DND-41 (cell line): ENCODE results near the gene HCST.

ENCODE experiments used
- ATAC-seq: fragments of 200-7000 bp; cut with Tn5 transposase; 3 replicates; pipeline ENCODE4 v1.9.1; 2021; ENCODE audit warnings: low read depth; ENCODE audit not compliant: insufficient read depth
- DNase-seq: peaks from one replicate; pipeline ENCODE4 v3.0.0-alpha.2; 2020
- H2AFZ ChIP-seq: 2 replicates; pipeline ENCODE4 v1.6.0; 2012; ENCODE audit warnings: low read depth, low read length
- H3K27ac ChIP-seq: 2 replicates; pipeline ENCODE4 v1.5.1; 2012; ENCODE audit warnings: low read length, inconsistent platforms
- H3K27me3 ChIP-seq: fragments of 200-600 bp; sonication (generic); 2 replicates; pipeline ENCODE4 v1.6.0; 2012; ENCODE audit warnings: low read length, mild to moderate bottlenecking, inconsistent platforms; ENCODE audit not compliant: insufficient read depth, poor library complexity
- H3K36me3 ChIP-seq: 2 replicates; pipeline ENCODE4 v1.5.1; 2012; ENCODE audit warnings: low read length, inconsistent platforms; ENCODE audit not compliant: insufficient read depth
- H3K4me1 ChIP-seq: 2 replicates; pipeline ENCODE4 v1.5.1; 2012; ENCODE audit warnings: mild to moderate bottlenecking, low read length; ENCODE audit not compliant: insufficient read depth
- H3K4me2 ChIP-seq: 2 replicates; pipeline ENCODE4 v1.6.0; 2012; ENCODE audit warnings: mild to moderate bottlenecking, moderate library complexity, low read length, inconsistent platforms; ENCODE audit not compliant: insufficient read depth
- H3K4me3 ChIP-seq, 2 experiments: fragments of 200-600 bp in 1 of 2; shearing (Covaris generic) in 1 of 2; 2 replicates each; pipeline ENCODE4 v1.5.1; 2012 to 2016; ENCODE audit warnings: inconsistent platforms in 2 of 2, low read length in 2 of 2, mild to moderate bottlenecking in 2 of 2, low read depth in 1 of 2, moderate library complexity in 1 of 2
- H3K79me2 ChIP-seq: 2 replicates; pipeline ENCODE4 v1.6.0; 2012; ENCODE audit warnings: low read length, inconsistent platforms; ENCODE audit not compliant: insufficient read depth
- H3K9ac ChIP-seq: 2 replicates; pipeline ENCODE4 v1.6.0; 2012; ENCODE audit warnings: low read depth, mild to moderate bottlenecking, inconsistent platforms, low read length, moderate library complexity
- H3K9me3 ChIP-seq: 2 replicates; pipeline ENCODE4 v1.5.1; 2012; ENCODE audit warnings: low read length, moderate library complexity, mild to moderate bottlenecking, inconsistent platforms; ENCODE audit not compliant: insufficient read depth, severe bottlenecking
- H4K20me1 ChIP-seq: 2 replicates; pipeline ENCODE4 v1.6.0; 2012; ENCODE audit warnings: low read length; ENCODE audit not compliant: insufficient read depth
- EZH2 ChIP-seq: IDR thresholded peaks from 3 replicates; pipeline ENCODE4 v1.6.1; 2012; ENCODE audit warnings: borderline replicate concordance, low read depth, mild to moderate bottlenecking, moderate library complexity, low read length, inconsistent platforms; ENCODE audit not compliant: severe bottlenecking
- TF ChIP-seq, protein P1 (sequence below): IDR thresholded peaks from 2 replicates; pipeline ENCODE4 v1.5.1; 2012; ENCODE audit warnings: borderline replicate concordance, low read length, moderate library complexity, mild to moderate bottlenecking; ENCODE audit not compliant: poor library complexity, severe bottlenecking; ENCODE audit errors: extremely low read depth

HCST gene

DNA sequence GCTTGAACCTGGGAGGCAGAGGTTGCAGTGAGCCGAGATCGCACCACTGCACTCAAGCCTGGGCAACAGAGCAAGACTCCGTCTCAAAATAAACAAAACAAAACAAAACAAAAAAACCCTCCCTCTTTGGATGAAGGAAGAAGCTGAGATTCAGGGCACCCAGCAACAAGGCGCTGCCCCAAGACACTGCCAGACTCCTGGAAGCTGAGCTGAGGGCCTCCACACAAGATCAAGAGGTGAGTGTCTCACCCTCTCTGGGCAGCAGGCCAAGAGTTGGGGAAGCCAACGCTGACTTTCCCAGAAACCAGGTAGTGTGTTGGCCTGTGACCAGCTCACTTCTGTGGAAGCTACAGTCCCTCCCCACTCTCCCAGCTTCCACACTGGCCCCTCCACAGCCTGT lies 9.5 kb downstream of the HCST start:
- DNase-seq = peak; percentile 22
- no peak for TF ChIP-seq EZH2
- TF ChIP-seq, protein P1, sequence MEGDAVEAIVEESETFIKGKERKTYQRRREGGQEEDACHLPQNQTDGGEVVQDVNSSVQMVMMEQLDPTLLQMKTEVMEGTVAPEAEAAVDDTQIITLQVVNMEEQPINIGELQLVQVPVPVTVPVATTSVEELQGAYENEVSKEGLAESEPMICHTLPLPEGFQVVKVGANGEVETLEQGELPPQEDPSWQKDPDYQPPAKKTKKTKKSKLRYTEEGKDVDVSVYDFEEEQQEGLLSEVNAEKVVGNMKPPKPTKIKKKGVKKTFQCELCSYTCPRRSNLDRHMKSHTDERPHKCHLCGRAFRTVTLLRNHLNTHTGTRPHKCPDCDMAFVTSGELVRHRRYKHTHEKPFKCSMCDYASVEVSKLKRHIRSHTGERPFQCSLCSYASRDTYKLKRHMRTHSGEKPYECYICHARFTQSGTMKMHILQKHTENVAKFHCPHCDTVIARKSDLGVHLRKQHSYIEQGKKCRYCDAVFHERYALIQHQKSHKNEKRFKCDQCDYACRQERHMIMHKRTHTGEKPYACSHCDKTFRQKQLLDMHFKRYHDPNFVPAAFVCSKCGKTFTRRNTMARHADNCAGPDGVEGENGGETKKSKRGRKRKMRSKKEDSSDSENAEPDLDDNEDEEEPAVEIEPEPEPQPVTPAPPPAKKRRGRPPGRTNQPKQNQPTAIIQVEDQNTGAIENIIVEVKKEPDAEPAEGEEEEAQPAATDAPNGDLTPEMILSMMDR = no peak

DNA sequence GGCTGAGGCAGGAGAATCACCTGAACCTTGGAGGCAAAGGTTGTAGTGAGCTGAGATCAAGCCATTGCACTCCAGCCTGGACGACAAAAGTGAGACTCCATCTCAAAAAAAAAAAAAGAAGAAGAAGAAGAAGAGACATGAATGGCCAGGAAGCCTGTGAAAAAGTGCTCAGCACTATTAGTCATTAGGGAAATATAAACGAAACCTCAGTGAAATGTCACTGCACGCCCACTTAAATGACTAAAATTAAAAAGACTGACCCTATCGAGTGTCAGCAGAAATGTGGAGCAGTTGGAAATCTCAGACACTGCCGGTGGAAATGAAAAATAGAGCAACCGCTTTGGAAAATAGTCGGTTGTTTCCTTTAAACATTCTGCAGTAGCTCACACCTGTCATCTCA lies 11.3 kb downstream of the HCST start:
- peaks cover 10% of the 10 kb centered on the region for H3K4me1 ChIP-seq
- H3K27me3 ChIP-seq = no peaks in the 10 kb centered on the region
- no peak overlapping the region for H3K27ac ChIP-seq
- H3K4me2 ChIP-seq = no peak overlapping the region
- no peaks in the 10 kb centered on the region for H3K9me3 ChIP-seq
- H3K4me3 ChIP-seq = no peak overlapping the region
- no peaks in the 10 kb centered on the region for H3K36me3 ChIP-seq
- no peak overlapping the region for H3K9ac ChIP-seq
- no peaks in the 10 kb centered on the region for H4K20me1 ChIP-seq
- ATAC-seq = no peak
- no peaks in the 10 kb centered on the region for H3K79me2 ChIP-seq
- no peak for DNase-seq
- no peak overlapping the region for H2AFZ ChIP-seq
- no peak for TF ChIP-seq EZH2
- TF ChIP-seq, protein P1 = no peak

More for the DNA sequence above, 9.5 kb downstream of the HCST start:
- Histone ChIP-seq H3K9ac (no peak overlapping the region), H4K20me1 (no peaks in the 10 kb centered on the region), H3K36me3 (no peaks in the 10 kb centered on the region), H3K27me3 (no peaks in the 10 kb centered on the region), H3K4me3 (no peak overlapping the region), H3K79me2 (no peaks in the 10 kb centered on the region), H2AFZ (no peak overlapping the region), H3K9me3 (no peaks in the 10 kb centered on the region), H3K4me2 (no peak overlapping the region), H3K27ac (no peak overlapping the region), H3K4me1 (peaks cover 10% of the 10 kb centered on the region)
- no peak for ATAC-seq

DNA sequence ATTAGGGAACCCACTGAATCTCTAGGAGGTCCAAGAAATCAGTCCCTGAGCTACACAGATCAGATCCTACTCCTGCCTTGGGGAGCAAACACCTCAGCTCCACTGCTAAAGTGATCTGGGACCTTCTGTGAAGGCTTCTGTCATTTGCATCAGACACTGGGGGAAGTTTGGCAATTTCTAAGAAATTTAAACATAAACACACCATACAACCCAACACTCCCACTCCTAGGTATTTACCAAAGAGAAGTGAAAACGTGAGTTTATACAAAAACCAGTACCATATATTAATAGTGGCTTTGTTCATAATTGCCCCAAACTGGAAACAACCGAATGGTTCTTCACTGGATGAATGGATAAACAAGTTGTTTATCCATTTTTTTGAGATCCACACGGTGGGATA lies 13.1 kb downstream of the HCST start:
- H3K27ac ChIP-seq = no peak overlapping the region

More for the DNA sequence above, 13.1 kb downstream of the HCST start:
- Histone ChIP-seq H3K4me2 (no peak overlapping the region), H3K9ac (no peak overlapping the region), H3K4me3 (no peak overlapping the region), H2AFZ (no peak overlapping the region), H3K79me2 (no peaks in the 10 kb centered on the region), H3K36me3 (no peaks in the 10 kb centered on the region), H3K9me3 (no peaks in the 10 kb centered on the region), H3K27me3 (no peaks in the 10 kb centered on the region), H4K20me1 (no peaks in the 10 kb centered on the region), H3K4me1 (no peaks in the 10 kb centered on the region)
- no peak for TF ChIP-seq EZH2
- TF ChIP-seq, protein P1 = no peak
- ATAC-seq = no peak
- no peak for DNase-seq
